Stimulated activated CD4-positive, alpha-beta T cell treated with anti-CD3 and anti-CD28 coated beads, TNF-alpha, amount 100 ng/mL, for 24 hours (primary cell): ENCODE data around the gene CSTPP1.

Experiments
- DNase-seq, 3 experiments: peaks; one replicate each; pipeline ENCODE4 v3.0.0-alpha.2; 2020; ENCODE audit warnings: low read depth in 3 of 3

CSTPP1 gene, protein sequence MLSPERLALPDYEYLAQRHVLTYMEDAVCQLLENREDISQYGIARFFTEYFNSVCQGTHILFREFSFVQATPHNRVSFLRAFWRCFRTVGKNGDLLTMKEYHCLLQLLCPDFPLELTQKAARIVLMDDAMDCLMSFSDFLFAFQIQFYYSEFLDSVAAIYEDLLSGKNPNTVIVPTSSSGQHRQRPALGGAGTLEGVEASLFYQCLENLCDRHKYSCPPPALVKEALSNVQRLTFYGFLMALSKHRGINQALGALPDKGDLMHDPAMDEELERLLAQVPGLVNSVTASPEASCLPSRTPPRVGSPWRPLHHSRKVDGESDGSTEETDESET

DNA sequence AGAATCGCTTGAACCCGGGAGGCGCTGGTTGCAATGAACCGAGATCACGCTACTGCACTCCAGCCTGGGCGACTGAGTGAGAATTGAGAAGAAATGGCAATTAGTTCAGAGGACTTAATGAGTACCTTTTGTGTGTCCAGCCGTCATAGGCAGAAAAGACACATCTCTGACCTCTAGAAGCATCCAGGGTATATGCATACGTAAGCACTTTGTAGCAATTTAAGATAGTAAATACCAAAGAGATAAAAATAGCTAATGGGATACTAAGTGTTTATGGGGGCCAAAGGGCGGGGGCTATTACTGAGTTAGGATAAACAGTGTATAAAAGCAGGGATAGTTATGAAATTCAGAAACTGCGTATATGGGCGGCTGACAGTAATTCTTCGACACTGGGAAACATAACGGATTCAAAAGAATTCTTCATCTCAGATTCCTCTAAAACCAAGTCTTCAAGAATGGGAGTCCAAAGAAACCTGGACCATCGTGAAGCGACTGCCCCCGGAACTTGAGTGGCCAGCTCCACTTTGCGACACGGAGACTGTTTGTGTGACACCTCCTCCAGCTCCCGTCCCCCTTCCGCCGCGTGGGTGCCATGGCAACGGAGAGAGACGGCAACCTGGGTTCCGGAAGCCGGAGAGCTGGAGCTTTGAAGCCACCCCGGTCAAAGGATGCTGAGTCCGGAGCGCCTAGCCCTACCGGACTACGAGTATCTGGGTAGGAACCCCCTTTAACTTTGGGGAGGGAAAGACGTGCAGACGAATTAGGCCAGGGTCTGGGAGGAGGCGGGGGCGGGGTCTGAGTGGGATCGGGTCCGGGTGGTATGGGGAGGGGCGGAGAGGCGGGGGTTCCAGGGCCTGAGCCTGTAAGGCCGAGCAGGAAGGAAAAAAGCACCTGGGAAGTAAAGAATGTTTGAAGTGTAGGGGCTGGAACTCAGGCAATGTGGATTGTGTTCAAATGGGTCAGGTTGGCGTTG, at the start of gene CSTPP1:
TSS of gene CSTPP1 (plus strand) at position 624 of the 973 bp plus-strand sequence. CDS start at position 669, 45 bp downstream.
- DNase-seq, result peak; percentile 91 to 93 (median 91)

DNA sequence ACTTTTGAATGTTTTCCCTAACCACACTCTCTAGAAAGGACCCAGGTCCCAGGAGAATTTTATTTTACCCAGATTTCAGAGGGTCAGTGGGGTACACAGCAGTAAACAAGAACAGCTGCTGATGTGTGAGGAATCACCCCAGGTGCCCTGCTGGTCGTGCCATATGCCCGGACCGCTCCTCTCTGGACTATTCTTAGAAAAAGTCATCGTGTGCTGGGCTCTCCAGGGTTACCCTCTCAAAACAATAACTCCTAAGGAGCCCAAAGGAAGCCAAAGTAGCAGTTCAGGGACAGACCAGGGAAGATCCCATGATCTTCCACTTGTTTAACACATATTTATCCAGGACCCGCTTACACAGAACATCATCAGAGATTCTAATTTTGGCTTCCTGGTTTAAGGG, 47.9 kb upstream of the CSTPP1 start:
- DNase-seq, result no peak

DNA sequence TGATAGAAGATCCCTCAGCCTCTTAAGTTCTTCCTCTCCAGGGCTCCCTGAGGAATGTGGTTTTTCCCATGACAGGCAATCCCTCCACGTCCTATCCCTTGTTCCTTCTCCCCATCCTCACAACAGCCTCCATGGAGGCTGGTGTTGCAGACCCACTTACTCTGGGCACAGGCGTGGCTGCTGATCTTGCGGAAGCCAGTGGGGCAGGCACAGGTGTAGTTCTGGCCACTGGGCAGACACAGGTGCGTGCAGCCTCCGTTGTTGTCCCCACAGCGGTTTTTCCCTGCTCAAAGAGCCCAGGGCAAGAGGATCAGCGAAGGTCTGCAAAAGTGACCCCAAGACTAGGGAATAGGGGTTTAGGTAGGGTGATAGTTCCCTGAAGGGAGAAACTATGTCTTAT, 47.3 kb upstream of the CSTPP1 start:
- no peak for DNase-seq

DNA sequence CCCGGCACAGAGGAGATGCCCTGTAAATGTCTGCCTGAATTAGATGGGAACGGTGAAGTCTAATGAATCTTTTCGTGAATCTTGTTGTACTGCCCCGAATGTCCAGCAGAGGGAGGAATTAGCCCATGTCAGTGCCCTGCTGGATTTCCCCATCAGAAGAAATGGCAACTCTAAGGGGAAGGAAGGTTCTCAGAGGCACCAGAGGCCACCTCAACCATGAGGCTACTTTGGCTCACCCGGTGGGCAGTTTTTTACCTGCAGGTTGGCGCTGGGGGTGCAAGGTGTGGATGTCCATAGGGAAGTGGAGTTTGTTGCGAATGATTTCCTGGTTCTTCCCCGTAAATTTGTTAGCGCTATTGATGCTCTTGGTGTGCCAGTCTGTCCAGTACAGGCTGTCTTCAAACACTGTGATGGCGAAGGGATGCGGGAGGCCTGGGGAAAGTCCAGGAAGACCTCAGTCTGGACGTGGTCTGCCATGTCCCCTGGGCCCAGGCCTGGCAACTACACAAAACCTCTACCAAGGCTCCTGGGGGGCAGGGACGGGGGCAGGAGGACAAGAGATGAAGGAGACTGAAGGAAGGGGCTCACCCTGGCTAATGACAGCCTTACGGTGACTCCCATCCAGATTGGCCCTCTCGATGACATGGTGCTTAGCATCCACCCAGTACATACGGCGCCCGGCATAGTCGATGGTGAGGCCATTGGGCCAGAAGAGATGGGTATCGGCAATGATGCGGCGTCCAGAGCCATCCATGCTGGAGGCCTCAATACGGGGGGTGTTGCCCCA, 46.7 kb upstream of the CSTPP1 start:
- peak; percentile 59 to 67 (median 59) for DNase-seq

DNA sequence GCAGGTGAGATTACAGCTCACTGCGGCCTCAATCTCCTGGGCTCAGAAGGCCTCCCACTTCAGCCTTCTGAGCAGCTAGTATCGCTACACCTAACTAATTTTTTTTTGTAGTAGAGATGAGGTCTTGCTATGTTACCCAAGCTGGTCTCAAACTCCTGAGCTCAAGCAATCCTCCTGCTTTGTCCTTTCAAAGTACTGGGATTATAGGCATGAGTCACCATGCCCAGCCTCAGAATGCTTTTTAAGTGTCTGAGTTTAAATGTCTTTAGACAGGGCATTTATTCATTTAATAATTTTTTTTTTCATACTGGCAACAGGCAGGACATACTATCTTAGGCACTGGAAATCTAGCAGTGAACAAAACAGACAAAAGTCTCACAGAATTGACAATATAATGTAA, 45.9 kb upstream of the CSTPP1 start:
- DNase-seq, result no peak

DNA sequence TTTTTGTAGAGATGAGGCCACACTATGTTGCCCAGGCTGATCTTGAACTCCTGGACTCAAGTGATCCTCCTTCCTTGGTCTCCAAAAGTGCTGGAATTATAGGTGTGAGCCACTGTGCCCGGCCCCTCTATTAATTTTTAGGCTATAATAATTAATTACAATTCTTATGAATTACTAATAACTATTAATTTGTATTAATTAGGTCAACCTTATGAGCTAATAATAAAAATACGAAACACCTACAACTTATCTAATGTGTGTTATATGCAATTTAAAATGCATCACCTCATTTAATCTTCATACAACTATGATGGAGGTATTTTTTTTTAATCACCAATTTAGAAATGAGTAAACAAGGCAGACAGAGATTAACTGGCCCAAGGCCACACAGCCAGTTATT, 44.5 kb upstream of the CSTPP1 start:
- DNase-seq, result no peak

DNA sequence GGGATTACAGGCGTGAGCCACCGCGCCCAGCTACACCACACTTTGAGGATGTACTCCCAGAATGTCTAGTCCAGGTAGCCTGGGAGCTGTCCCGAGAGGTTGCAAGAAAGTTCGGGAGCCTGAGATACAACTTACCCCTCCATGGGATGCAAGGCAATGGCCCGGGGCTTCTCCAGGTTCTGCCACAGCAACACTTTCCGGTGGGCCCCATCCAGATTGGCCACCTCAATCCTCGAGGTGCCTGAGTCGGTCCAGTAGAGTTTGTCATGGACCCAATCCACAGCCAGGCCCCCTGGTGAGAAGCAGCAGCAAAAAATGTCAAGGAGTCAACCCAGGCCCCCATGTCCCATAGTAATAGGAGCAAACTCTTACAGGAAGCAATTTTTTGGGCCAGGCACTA, 43.7 kb upstream of the CSTPP1 start:
- no peak for DNase-seq

DNA sequence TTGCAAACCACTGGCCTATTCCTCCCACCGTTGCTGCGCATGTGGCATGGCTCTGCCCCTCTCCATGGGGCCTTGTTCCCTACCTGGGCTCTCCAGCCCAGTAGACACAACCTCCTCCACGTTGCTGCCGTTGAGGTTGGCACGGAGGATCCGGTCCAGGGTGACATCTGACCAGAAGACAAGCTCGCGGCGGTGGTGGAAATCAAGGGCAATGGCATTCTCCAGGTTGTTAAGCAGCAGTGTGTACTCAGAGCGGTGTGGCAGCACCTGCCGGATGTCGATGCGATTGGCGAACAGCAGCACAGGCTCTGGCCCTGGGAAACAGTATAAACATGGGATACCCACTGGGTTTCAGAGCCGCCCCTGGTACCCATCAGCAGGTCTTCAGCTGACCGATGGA, 42.1 kb upstream of the CSTPP1 start:
- DNase-seq, result no peak

DNA sequence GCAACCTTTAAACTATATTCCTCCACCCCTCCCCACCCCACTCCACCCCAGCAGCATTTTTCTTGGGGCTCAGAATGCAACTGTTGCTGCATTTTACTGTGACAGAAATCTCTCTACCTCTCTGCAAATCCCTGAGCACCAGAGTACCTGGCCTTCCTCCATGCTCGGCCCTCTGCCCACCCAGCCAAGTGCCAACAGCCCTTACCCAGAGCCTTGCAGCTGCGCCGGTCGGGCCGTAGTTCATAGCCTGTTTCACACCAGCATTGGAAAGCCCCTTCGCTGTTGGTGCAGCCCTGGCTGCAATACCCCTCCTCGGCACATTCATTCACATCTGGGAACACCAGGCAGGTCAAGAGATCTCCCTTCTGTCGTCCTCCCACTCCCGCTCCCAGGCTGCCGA, 41.6 kb upstream of the CSTPP1 start:
- DNase-seq, result no peak

DNA sequence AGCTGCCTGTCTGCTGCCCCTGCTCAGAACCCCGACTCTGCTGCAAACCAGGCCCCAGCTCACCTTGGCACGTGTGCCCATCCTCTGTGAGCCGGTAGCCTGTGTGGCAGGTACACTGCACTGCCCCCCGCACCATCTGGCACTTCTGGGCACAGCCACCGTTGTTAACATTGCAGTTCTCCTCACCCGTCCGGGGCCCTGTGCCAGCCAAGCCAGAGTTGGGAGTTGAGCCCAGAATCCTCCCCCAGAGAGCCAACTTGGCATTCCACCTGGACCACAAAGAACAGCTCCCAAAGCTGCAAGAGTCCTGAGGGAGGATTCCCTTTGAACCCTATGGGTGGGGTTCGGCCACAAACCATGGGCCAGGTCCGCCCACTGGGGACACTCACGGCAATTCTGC, 40.7 kb upstream of the CSTPP1 start:
- no peak for DNase-seq

DNA sequence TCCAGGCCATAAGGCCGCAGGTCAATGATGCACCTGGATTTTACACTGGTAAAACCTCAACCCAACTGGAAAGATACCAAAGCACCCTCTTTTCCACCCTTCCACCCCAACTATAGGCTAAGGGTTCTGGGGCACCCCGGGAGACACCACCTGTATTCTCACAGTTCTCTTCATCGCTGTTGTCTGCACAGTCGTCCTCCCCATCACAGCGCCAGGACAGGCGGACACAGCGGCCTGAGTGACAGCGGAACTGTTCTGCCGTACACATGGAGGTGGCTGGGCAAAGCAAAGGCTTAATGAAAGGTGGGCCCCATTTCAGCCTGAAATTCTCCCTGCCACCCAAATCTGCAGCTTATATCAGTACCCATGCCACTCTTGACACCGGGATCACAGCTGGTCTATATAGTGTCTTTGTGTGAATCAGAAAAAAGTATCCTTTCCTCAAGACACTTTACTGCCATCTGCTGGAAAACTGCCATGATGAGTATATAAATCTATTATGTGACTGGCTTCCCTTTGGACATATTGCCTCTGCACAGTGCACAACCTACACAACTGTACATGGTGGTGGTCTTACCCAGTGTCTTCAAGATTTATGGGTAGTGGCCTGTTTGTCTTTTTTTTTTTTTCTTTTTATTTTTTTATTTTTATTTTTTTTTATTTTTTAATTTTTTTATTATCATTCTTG, 39.7 kb upstream of the CSTPP1 start:
- DNase-seq, result no peak

DNA sequence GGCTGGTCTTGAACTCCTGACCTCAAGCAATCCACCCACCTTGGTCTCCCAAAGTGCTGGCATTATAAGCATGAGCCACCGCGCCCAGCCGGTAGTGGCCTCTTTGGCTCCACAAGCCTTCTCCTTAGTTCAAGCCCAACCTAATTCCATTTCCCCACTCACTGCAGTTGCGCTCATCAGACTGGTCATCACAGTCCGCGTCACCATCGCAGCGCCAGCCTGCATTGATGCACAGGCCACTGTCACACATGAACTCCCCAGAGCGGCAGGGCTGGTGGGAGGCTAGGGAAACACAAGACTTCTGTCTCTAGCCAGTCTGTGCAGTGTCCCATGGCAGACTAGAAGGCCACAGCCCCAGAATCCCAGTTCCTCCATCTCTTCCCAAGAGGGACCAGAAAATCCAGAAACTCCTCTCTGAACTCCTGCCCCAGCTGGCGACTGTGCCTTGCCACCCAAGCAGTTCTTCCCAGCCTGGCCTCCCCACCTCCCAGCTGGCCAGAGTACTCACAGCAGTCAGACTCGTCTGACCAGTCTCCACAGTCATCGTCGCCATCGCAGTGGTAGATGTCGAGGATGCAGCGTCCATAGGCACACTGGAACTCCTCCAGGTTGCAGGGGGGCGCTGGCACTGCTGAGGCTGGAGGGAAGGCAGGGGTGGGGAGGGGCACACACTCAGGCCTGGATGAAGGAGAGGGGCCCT, 38.0 kb upstream of the CSTPP1 start:
- no peak for DNase-seq

DNA sequence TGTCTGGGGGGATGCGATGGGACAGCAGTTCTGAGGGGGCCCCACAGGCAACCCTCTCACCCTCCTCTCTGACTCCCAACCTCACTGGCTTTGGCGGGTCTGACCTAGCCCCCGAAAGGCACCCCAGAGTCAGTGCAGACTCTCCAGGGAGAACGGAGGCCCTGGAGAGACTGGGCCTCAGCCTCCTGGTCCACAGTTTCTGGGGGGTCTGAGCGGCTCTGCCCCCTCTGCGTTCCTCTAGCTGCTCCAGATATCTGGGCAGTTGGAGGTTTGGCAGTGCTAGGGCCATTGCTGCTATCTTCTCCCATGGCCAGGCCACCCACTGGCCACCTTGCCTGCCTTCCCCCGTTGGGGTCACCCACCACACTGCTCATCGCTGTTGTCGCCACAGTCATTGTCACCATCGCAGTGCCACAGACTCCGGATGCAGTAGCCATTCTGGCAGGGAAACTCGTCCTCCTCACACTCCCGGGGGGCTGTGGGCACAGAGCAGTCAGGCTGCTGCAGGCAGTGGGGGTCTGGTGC, 37.0 kb upstream of the CSTPP1 start:
- no peak for DNase-seq

DNA sequence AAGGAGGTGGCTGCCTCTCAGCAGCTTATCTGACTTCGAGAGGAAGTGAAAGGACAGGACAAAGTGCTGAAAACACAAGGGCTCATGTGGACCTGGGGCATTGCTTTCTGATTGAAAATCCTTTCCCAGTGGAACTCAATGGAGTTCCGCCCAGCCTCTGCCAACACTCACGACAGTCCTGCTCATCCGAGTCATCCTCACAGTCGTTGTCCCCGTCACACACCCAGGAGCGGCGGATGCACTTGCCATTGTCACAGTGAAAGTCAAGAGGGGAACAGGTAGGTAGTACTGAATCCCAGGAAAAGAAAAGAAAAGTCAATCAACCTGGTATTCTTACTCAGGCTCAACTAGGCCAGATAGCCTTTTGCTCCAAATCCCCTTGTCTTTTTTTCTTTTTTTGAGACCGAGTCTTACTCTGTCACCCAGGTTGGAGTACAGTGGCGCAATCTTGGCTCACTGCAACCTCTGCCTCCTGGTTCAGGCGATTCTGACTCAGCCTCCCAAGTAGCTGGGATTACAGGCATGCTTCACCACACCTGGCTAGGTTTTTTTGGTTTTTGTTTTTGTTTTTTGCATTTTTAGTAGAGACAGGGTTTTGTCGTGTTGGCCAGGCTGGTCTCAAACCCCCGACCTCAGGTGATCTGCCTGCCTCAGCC, 36.3 kb upstream of the CSTPP1 start:
- no peak for DNase-seq

DNA sequence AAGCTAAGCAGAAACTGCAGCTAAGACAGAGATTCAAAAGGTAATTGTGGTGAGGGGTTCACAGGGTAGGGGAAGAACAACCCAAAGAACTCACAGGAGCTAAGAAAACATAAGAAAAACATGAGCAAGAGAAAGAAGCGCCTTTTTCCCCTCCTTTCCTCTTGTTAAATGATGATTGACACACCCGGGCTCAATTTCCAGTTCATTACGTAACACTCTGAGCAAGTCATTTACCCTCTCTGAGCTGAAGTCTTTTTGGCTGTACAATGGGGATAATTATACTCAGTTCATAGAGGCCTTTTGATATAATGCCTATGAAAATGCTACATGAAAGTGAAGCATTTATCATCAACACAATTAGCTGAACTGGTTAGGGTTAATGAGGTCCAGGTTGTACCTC, 35.4 kb upstream of the CSTPP1 start:
- DNase-seq, result no peak

DNA sequence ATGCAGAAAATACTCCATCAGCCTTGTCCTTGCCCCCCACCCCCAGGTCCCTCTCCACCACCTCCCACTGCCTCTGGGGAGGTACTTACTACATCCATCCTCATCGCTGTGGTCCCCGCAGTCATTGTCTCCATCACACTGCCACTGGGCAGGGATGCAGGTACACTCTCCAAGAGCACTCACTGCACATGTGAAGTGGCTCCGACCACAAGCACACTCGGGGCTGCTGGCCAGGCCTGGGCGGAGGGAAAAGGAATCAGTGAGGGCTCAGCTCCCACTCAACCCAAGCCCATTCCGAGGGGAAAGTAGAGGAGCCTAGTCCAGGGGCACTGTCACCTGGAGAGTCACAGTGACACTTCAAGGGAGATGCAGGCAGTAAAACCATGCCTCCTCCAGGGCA, 33.9 kb upstream of the CSTPP1 start:
- DNase-seq, result no peak

DNA sequence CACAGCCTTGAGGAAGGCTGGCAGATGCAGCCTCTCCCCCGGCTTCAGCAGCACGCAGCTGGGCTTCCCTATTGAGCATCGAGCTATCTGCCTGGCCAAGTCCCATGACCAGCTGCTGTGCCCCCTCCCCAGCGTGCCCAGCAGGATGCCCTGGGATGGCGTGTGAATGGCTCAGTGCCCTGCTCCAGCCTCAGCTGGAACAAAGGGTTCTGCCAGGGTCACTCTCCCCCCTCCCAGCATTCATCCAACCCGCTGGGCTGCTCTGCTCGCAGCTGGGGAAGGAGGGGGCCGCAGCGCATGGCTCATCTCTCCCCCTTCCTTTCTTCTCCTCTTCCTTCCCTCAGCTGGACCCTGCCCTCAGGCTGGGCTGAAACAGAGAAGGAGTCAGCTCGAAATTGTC, 32.7 kb upstream of the CSTPP1 start:
- DNase-seq, result no peak

DNA sequence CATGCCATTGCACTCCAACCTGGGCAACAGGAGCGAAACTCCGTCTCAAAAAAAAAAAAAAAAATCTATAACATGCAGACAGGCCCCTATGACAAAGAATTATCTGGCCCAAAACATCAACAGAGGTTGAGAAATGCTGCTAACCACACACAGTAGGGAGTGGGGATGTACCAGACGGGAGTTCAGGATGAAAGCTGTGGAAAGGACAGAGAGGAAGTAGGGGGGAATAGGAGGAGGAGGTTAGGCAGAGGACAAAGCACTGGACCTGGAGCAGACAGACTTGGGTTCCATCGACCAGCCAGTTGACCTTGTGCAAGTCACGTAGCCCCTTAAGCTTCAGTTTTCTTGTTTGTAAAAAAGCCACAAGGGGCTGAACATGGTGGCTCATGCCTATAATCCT, 30.8 kb upstream of the CSTPP1 start:
- no peak for DNase-seq

DNA sequence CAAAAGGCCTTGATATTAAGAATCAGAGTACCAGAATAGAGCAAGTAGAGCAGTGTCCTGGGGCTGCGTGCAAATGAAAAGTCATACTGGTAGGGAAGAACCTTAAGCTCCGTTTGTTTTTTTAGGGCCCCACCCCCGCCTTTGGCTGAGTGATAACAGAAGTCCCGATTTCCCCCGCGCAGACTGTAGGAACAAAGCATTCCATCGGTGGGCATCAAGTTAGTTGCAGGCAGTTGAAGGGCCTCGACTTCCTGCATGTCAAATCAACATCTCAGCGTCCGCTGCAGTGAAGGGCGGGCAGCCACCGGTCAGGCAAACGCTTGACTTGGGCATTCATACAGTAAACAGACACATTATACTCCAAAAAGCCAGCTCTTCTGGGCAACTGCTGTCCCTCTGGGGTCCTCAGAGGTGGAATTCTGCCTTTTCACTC, 29.9 kb upstream of the CSTPP1 start:
- DNase-seq, result no peak

DNA sequence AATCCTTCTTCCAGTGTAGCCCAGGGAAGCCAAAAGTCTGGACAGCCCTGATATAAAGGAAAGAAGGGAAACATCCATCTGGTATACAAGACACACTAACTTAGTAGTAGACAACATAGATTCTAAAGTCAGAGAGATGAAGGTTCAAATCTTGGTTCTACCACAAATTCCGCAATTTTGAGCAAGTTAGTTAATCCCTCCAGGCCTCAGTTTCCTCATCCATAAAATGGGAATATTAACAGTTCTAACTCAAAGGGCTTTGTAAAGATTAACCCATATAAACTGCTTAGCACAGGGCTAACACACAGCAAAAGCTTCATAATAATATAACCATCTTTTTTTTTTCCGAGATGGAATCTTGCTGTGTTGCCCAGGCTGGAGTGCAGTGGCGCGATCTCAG, 29.0 kb upstream of the CSTPP1 start:
- DNase-seq, result no peak
